GM18858 (cell line): Measurements from ENCODE around the gene GNG14.
"Not testable (repeated sequence)": the region's sequence is repeated elsewhere in the genome, so short reads cannot be mapped to it uniquely, and the experiment has no call there.

ENCODE experiments used
- ATAC-seq: cut with Tn5 transposase; IDR thresholded peaks from one replicate; pipeline ENCODE4 v1.9.1; 2021; ENCODE audit not compliant: unreplicated experiment

GNG14 gene

DNA sequence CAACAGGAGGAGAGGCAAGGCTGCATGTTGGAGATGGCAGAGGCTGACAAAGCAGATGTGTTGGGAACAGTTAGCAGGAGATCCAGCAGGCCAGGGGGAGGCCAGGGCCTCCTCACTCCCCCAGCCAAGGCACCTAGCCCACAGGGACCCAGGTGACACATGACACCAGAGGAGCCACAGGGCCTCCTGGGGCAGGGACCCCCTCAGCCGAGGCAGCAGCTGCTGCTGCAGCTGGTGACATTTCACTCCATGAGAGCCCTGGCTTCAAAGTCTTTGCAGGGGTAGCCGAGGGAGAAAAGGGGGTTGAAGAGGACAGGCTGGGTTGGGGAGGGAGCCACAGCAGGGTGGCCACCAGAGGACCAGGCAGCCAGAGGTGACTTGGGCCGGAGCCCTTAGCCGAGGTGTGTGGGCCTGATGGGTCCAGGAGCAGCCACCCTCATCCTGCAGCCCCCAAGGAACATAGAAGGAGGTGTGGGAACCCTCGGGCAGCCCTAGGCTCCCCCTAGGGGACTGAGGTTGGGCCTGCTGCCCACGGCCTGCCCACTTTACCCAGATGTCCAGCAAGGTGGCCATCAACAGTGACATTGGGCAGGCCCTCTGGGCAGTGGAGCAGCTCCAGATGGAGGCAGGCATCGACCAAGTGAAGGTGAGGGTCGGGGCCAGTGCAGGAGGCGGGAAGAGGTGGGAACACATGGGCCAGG, at the start of gene GNG14:
TSS of gene GNG14 (plus strand) at position 503 of the 701 bp plus-strand sequence. CDS start at position 554, 51 bp downstream.
- ATAC-seq = no peak

DNA sequence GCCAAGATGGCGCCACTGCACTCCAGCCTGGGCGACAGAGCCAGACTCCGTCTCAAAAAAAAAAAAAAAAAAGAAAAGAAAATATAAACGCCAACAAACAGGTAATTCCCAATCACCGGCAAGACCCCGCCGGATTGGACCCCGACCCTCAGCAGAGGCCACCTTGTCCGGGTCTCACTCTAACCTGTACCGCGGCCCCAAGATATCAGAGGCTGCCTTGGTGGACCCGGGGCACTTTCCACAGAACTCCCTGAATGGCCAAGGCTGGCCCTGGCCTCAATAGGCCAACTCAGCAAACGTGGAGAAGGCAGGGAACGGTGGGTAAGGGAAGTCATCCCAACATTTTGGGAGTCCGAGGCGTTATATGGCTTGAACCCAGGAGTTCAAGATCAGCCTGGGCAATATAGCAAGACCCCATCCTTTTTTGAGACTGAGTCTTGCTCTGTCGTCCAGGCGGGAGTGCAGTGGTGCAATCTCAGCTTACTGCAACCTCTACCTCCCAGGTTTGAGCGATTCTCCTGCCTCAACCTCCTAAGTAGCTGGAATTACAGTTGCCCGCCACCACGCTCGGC, 49.1 kb upstream of the GNG14 start:
- ATAC-seq = no peak

DNA sequence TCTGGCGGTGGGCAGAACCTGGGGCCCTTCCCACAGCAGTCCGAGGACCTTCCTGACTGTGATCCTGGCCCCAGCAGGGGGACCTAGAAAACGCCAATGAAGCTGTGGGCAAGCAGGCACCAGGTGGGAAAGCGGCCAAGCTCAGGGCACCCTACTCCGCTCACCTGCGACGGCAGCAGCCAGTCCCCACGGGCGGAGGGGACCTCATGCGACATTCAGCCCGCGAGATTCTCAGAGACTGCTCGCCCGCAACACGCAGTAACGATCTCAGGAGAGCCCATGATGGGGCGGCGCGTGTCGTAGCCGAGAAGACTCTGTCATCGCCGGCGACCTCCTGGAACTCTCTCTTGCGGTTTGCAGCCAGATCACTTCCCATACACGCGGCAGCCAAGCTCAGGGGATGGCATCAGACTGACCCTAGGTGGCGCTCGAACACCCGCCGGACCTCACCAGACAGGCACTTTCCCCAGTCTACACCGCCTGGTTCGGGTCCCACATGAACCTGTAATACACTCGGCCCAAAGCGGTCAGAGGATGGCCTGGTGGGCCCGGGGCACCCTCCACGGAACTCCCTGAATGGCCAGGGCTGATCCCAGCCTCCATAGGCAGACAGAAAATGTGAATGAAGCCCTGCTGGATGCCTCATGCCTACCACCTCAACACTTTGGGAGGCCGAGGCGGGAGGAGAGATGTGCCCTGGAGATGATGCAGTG, 47.7 kb upstream of the GNG14 start:
- ATAC-seq = no peak

DNA sequence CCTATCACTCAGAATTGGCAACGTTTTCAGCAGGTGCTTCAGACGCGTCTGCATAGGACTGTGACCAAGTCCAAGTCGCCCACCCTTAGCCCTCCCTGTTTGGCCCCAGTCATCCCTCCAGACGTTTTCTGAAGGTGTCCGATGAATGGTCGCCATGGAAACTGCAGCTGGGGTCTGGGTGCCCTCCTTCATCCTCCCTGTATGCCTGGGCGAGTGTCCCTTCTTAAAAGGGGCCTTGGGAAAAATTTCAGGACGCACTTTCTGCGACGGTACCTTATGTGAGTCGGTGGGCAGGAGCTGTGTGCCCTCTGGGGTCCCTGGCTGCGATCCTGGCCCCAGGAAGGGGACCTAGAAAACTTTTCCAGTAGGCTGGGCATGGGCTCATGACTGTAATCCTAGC, 46.3 kb upstream of the GNG14 start:
- no peak for ATAC-seq

DNA sequence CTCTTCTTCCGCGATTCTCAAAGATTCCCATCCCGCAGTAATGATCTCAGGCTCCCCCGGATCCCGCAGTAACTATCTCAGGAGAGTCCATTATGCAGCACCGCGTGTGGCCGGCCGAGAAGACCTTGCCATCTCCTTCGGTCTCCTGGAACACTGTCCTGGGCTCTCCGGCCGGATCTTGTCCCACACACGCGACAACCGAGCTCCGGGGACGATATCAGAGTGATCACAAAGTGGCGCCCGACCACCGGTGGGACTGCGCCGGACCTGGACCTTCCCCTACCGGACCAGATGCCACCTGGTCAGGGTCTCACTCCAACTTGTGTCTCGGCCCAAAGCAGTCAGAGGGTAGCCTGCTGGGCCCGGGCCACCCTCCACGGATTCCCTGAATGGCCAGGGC, 45.3 kb upstream of the GNG14 start:
- ATAC-seq = no peak

DNA sequence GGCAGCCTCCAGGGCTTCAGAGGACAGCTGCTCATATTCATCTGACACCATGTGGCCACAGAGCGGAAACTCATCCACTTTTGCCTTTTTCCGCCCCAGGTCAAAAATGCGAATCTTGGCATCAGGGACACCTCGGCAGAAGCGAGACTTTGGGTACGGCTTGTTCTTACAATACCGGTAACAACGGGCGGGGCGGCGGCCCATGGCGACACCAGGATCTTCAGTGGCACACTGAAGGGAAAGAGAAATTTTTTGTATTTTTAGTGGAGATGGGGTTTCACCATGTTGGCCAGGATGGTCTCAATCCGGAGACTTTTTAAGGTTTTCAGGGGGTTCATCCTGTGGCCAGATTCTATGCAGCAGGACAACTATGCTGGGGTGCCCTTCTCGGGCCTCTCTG, 44.1 kb upstream of the GNG14 start:
- ATAC-seq = not testable (repeated sequence)

DNA sequence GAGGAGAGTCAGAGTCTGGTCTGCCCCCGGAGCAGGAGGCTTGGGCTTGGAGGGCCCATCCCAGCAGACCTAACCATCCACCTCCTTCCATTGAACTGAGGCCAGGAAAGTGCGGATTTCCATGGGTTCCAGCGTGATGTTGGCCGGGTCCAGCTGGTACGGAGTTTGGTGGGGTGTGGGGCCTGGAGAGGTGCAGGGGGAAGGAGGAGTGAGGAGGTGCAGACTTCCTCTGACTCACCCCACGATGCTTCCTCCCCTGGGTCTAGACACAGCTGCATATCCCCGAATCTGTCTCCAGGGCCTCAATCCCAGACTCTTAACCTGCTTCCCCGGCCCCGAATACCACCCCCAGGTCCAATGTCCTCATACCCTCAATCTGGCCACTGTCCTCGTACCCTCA, 41.2 kb upstream of the GNG14 start:
- no peak for ATAC-seq

DNA sequence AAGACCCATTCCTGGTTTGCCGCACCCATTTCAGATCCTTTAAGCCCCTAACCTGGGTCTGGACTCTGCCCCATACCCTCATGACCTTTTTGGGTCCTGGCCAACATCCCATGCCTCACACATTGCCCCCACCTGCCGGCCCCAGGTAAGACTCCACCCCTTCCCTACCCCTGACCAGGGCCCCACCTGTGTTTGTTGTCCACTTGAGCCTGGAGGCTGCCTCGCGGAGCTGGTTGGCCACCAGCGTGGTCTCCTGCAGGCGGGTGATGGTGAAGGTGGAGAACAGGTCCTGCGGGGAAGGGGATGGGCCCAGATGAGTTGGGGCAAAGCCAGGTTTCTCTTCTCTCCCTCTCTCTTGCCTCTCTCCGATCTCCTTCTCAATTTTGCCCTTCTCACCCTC, 40.8 kb upstream of the GNG14 start:
- ATAC-seq = no peak

DNA sequence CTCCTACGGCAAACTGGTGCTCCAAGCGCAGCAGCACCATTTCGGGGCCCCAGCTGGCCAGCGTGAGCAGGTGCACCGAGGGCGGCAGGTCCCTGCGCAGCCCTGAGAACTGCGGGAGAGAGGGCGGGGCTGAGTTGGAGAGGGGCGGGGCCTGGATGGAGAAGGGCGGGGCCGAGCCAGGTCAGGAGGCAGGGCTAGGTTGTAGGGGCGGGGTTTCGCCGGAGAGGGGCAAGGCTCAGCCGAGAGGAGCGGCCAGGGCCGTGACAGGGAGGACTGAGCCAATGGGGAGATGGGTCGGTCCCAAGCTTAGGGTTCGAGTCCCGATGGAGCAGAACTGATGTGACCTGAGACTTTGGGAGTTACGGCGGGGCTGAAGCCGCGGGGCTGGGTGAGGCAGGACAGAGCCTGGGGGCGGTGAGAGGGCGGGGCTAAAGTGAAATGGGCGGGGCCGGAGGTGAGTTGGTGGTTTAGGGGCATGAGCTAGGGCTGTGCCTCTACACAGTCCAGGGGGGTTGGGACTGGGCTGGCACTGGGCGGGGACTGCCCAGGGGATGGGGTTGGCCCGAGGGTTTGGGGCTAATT, 40.2 kb upstream of the GNG14 start:
- no peak for ATAC-seq

DNA sequence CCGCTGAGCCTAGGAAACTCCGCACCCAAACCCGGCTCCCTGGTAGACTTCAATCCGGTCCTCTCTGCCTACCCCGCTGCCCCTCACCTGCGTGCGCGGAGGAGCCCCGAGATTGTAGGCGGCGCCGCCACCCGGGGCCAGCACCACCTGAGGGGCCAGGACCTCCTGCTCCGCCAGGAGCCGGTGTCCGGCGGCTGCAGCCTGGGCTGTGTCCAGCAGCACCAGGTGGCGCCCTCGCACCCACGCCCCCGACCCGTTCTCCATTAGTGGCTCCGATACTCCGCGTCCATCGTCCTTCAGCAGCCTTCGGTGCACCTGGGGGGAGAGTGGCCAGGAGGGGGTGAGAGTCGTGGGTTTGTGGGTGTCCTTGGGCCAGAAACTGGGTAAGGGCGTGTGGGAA, 39.7 kb upstream of the GNG14 start:
- ATAC-seq = no peak

DNA sequence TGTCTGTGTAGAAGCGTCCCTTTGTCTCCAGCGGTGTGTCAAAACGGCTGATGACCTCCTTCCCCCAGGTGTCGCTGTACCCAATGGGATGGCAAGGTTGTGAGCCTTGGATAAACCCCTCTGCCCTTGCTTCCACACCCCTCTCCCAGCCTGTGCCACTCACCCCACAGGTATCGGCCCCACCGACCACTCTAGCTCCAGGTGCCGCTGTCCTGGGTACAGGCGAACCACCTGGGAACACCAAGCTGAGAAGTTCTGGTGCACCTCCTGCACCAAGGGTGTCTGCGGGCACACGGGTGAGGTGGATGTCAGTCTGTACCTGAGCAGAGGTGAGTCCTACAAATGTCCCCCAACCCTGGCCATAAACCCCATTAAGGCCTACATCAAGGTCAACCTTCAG, 37.9 kb upstream of the GNG14 start:
- no peak for ATAC-seq

DNA sequence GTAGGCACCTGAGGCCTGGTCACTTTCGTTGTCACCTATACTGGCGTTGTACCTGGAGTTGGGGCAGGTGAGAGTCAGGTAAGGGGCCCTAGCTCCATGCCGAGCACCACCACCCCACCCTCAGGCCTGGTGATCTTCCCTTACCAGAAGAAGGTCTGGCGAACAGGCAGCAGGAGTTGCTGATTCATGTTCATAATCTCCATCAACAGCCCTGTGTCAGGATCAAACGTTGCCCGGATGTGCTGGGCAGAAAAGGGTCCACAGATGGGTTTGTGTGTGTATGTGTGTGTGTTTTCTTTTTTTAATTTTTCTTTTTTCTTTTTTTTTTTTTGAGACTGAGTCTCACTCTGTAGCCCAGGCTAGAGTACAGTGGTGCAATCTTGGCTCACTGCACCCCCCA, 35.6 kb upstream of the GNG14 start:
- no peak for ATAC-seq

DNA sequence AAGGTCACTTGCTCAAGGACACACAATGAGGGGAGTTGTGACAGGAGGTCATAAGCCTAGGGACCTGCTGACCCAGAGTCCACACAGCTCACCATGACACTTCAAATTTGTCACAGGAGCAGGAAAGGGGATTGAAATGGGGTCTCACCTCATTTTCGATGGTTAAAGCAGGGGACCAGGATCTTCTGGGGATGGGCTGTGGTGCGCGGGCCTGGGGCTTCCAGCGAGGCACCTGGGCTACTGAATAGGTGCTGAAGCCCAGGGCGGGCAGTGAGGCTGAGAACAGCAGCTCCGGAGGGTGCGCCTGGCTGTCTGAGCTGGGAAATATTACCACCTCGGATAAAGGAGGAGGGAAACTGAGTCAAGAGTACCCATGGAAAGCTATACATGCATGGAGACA, 32.3 kb upstream of the GNG14 start:
- no peak for ATAC-seq

DNA sequence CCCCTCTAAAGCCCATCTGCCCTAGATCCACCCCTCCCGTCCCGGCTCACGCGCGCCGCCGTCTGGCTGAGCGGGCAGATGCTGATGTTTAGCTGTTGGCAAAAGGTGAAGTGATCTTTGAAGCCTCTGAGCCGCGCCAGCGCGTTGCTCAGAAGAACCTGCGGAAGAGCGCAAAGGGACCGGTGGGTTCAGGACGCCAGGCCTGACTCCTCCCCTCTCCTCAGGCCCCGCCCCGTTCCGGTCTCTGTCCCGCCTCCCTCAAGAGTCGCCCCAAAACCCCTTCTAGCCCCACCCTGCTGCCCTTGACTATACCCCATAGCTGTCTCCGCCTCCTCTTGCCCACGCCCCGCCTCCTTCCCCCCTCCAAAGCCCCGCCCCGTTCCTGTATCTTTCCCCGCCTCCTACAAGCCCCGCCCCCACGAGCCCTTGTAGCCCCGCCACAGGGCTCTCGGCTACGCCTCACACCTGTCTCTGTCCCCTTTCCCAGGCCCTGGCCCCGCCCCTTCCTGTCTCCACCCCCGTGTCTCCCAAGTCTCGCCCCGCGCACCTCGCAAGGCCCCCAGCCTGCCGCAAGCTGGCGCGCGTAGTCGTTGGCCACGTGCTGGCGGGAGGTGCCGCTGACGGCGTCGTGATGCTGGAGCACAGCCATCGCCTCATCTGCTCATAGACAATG, 30.8 kb upstream of the GNG14 start:
- ATAC-seq = no peak

DNA sequence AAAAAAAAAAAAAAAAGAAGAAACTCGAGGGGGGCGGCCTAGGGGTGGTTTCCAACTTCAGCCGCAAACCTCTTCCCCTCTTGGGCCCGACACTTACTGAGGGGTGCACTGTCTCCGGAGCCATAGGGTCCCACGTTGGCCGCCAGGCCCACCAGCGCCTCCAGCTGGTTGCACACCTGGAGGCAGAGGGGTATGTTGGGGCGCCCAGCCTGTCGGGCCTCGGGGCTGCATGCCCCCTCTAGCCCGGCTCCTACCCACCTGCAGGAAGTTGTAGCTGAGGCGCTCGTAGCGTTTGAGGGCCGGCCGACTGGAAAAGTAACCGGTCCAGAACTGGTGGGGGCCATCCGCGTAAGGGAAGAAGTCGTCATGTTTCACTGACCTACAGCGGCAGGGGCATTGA, 29.8 kb upstream of the GNG14 start:
- ATAC-seq = no peak

DNA sequence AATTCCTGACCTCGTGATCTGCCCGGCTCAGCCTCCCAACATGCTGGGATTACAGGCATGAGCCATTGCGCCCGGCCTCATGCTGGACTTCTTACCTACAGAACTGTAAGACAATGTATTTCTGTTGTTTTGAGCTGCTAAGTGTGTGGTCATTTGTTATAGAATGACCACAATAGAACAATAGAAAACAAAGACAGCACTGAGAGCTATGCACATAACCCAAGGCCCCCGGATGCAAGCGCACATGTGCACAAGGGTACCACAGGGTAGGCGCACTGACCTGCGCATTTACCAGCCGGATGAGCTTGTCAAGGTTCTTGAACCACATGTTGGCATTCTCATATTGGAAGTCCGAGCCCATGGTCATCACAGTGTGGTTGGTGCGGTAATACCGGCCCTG, 26.8 kb upstream of the GNG14 start:
- ATAC-seq = no peak

DNA sequence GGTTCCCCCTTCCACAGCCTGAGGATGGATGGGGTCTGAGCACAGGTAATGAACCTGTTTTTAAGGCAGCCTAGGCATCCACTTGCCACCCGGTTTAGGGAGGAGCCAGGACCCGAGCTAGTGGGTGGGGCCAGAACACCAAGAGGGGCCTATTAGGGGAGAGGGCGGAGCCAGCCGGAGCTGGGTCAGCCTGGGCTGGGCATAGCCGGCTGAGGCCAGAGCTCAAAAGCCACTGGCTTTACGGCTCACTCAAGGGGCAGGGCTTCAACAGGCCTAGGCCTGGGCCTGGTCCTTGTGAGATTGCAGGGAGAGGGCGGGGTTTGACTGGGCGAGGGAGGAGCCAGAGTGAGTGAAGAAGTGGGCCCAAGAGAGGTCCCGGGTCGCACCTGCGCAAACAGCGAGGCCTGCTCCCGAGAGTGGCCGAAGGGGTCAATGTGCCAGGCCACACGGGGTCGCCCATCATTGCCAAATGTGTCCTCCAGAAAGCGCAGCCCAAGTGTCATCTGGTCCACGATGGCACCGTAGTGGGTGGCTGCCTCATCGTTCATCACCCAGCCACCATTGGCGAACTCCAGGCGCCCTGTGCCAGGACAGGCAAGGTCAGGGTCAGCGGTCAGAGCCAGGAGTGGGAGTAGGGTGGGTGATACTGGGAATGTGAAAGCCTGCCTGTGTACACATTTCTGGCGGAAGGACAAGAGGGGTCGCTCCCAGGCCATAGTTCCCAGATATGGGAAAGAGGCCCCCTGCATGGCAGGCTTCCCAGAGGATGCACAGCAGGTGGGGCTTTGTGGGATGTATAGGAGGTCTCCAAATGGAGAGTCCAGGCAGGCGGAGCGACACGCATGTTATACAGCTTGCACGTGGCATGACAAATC, 23.2 kb upstream of the GNG14 start:
- no peak for ATAC-seq

DNA sequence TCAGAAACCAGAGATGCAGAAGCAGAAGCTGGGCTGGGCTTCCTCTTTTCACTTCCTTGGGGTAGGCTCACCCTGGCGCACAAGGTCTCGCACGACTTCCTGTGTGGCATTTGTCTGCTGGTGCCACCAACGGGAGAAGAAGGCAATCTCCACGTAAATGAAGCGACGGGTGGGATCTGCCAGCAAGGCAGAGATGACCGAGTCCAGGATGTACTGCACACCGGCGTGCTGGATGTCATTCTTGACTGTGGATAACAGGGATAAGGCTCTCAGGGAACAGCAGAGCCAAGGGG, 22.6 kb upstream of the GNG14 start:
- ATAC-seq = no peak

DNA sequence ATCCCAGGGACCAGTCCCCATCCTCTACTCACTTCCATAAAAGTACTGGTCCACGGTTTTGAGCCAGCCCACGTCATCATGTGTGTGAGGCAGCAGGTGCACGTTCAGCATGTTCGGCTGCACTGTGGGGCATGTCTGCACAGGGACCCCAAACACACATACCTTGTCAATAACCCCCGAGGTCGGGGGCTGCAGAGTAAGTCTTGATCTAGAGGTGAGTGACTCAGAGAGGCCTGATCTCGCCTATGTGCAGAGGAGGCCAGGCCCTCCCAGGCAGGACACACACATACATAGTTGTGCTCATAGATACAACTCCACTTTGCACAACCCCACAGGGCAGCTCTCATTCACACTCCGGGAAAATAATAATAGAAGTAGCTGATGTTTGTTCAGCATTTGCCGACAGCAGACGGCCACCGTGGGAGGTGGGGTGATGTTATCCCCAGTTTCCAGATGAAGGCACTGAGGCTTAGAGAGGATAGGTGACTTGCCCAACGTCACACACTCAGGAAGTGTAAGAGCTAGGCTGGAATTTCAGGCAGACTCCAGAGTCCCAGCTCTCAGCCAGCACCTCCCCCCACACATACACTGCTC, 22.0 kb upstream of the GNG14 start:
- ATAC-seq = no peak

DNA sequence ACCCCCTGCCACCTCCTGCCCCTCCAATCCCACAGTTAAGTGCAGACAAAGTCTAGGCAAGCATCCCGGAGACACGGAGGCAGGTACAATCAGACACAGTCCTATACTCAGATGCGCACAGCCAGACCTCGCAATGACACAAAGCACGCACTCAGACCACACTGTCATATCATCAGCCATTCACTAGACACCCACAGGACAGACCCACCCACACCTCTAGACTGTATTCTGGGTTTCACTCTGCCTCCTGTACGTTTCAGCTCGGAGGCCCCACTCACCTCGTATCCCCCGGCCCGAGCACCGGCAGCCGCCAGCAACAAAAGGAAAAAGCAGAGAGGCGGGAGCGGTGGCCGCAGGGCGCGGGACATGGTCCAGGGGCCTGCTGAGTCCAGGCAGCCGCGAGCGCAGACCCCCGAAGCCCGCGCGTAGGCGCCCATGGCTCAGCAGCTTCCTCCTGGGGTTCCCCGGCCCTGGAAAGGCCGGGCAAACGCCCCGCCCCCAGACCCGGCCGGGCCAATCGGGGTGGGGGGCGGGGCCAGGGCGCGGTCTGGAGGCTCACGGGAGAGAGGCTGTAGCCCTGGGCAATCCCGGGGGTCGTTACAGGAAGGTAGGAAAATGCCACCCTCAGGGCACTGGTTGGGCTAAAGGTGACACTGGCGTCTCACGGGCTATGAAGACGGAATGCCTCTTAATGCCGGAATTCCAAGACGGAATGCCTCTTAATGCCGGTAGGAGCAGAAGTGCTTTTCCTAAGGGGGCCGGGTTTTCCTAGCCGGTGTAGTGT, 21.3 kb upstream of the GNG14 start, which contains the start of the genes MAN2B1 and WDR83:
TSS of gene MAN2B1 (minus strand) at position 478 of the 784 bp plus-strand sequence. CDS start at position 437, 41 bp downstream.
TSS of gene WDR83 (plus strand) at position 543 of the 784 bp plus-strand sequence. CDS start 2,984 bp downstream, outside the sequence.
- ATAC-seq = peak; percentile 33
